Calu3 (cell line): ENCODE measurements around the gene PLEKHG4B. TPM values are rescaled to one million over a fixed set of nuclear protein-coding genes. Genes with fewer than 3 reads are reported as not detected.
"Not testable (repeated sequence)": the region's sequence is repeated elsewhere in the genome, so short reads cannot be mapped to it uniquely, and the experiment has no call there.

Experiments
- Bru-seq: library from RNA; stranded (reverse); fragments of 400-500 nt; gene quantifications from one replicate; lab custom pipeline; 2021; lab: Mats Ljungman, UMichigan
- BruChase-seq, 2 experiments: library from RNA; stranded (reverse); fragments of 400-500 nt; gene quantifications; one replicate each; lab custom pipeline; 2021; lab: Mats Ljungman, UMichigan
- BruUV-seq: library from RNA; stranded (reverse); fragments of 400-500 nt; replicated peaks from 2 replicates; lab custom pipeline; 2021; lab: Mats Ljungman, UMichigan
- CTCF ChIA-PET: fragments of 300-600 bp; sonication (Branson Sonifier 250); formaldehyde crosslinking; loops from one replicate; lab custom pipeline; 2022; ENCODE audit warnings: antibody characterized with exemption; lab: Charles Lee
- DNase-seq: peaks from one replicate; pipeline ENCODE4 v3.0.0; 2022
- H3K27ac Mint-ChIP-seq: one replicate; pipeline ENCODE4 v1.8.0; 2022; ENCODE audit warnings: mixed read lengths; ENCODE audit not compliant: unreplicated experiment
- H3K27me3 Mint-ChIP-seq: one replicate; pipeline ENCODE4 v1.8.0; 2022; ENCODE audit warnings: mixed read lengths; ENCODE audit not compliant: unreplicated experiment
- H3K36me3 Mint-ChIP-seq: one replicate; pipeline ENCODE4 v1.8.0; 2022; ENCODE audit warnings: mild to moderate bottlenecking, moderate library complexity, mixed read lengths; ENCODE audit not compliant: insufficient read depth, unreplicated experiment
- H3K4me1 Mint-ChIP-seq: one replicate; pipeline ENCODE4 v1.8.0; 2022; ENCODE audit warnings: mild to moderate bottlenecking, low read depth, mixed read lengths; ENCODE audit not compliant: unreplicated experiment
- H3K4me3 Mint-ChIP-seq: one replicate; pipeline ENCODE4 v1.8.0; 2022; ENCODE audit warnings: mild to moderate bottlenecking, low read depth, moderate library complexity, mixed read lengths; ENCODE audit not compliant: unreplicated experiment
- H3K9me3 Mint-ChIP-seq: one replicate; pipeline ENCODE4 v1.8.0; 2022; ENCODE audit warnings: low read depth, mixed read lengths; ENCODE audit not compliant: unreplicated experiment
- intact Hi-C: fragments of 100-400 bp; cut with micrococcal nuclease; formaldehyde crosslinking; loops from one replicate; pipeline ENCODE4 v1.10.0; 2022; ENCODE audit not compliant: unreplicated experiment
- long read RNA-seq: library from polyadenylated mRNA; stranded (forward); transcript quantifications from one replicate; pipeline ENCODE4 v2.0.0, GENCODE V29; 2022
- total RNA-seq: library from RNA; stranded (reverse); gene quantifications from 2 replicates; pipeline ENCODE4 v1.2.3, GENCODE V29; 2022
- TF ChIP-seq, protein P1 (sequence below): fragments of 200-600 bp; IDR thresholded peaks from one replicate; pipeline ENCODE4 v1.8.0; 2022; ENCODE audit warnings: antibody characterized with exemption; ENCODE audit not compliant: unreplicated experiment

The PLEKHG4B gene, protein sequence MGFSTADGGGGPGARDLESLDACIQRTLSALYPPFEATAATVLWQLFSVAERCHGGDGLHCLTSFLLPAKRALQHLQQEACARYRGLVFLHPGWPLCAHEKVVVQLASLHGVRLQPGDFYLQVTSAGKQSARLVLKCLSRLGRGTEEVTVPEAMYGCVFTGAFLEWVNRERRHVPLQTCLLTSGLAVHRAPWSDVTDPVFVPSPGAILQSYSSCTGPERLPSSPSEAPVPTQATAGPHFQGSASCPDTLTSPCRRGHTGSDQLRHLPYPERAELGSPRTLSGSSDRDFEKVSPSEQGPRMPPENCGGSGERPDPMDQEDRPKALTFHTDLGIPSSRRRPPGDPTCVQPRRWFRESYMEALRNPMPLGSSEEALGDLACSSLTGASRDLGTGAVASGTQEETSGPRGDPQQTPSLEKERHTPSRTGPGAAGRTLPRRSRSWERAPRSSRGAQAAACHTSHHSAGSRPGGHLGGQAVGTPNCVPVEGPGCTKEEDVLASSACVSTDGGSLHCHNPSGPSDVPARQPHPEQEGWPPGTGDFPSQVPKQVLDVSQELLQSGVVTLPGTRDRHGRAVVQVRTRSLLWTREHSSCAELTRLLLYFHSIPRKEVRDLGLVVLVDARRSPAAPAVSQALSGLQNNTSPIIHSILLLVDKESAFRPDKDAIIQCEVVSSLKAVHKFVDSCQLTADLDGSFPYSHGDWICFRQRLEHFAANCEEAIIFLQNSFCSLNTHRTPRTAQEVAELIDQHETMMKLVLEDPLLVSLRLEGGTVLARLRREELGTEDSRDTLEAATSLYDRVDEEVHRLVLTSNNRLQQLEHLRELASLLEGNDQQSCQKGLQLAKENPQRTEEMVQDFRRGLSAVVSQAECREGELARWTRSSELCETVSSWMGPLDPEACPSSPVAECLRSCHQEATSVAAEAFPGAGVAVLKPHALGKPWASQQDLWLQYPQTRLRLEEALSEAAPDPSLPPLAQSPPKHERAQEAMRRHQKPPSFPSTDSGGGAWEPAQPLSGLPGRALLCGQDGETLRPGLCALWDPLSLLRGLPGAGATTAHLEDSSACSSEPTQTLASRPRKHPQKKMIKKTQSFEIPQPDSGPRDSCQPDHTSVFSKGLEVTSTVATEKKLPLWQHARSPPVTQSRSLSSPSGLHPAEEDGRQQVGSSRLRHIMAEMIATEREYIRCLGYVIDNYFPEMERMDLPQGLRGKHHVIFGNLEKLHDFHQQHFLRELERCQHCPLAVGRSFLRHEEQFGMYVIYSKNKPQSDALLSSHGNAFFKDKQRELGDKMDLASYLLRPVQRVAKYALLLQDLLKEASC (N-terminal part only)
- total RNA-seq (1.5 and 1.7 TPM in 2 replicates), Bru-seq, nascent RNA (percentile 33 among the genes with signal in this experiment), BruChase-seq, experiment 1, labeled RNA remaining after a 6-hour chase (percentile 30 among the genes with signal in this experiment), BruChase-seq, experiment 2, labeled RNA remaining after a 2-hour chase (percentile 30 among the genes with signal in this experiment)
- long read RNA-seq, partial matches to known transcripts = 1 of 1 reads
- long read RNA-seq, other reads (novel, unspliced or antisense) = 0 of 1 reads

DNA sequence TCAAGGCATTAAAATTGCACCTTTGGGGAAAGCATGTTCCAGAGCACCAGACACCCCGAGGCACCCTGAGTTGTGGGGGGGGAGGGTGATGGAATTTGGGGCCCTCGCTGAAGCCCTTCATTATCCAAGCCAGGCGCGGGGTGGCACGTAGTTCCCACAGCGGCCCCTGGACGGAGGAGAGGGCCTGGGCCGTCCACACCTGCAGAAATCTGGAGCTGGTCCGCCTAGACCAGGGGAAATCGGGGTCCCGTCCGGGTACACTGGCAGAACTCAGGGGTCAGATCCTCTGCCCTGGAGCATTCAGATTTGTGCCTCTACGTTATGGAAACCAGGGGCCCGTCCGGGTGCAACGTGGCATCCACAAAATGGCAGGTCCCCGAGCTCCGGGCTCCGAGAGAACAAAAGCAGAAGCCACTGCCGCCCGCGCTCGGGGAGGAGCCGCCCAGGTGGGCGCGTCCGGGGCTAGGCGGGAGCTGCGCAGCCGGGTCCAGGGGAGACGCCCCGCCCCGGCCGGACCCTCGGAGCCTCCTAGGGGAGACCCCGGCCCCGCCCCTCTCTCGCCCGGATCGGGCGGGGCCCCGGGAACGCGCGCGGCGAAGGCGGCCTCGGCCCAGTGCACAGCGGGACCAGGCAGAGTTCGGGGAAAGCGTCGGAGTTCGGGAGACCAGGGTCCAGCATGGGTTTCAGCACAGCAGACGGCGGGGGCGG, at the start of gene PLEKHG4B:
Gene PLEKHG4B (plus strand): TSS at position 613 of the 708 bp plus-strand sequence. CDS start 64 bp downstream, at position 677.
- Mint-ChIP-seq H3K9me3 (no peaks in the 10 kb centered on the region), H3K4me3 (peak within 1 kb of the TSS; percentile 54), H3K36me3 (peaks cover 5% of the 10 kb centered on the region), H3K27ac (no peak within 1 kb of the TSS), H3K4me1 (peaks cover 25% of the 10 kb centered on the region), H3K27me3 (peaks cover 83% of the 10 kb centered on the region)
- DNase-seq = no peak
- CTCF ChIA-PET = interaction anchor here (0.5 kb wide), 1 partner anchor 17 kb away, joined by 9 read pairs; no protein-coding TSS in a partner anchor
- TF ChIP-seq, protein P1, sequence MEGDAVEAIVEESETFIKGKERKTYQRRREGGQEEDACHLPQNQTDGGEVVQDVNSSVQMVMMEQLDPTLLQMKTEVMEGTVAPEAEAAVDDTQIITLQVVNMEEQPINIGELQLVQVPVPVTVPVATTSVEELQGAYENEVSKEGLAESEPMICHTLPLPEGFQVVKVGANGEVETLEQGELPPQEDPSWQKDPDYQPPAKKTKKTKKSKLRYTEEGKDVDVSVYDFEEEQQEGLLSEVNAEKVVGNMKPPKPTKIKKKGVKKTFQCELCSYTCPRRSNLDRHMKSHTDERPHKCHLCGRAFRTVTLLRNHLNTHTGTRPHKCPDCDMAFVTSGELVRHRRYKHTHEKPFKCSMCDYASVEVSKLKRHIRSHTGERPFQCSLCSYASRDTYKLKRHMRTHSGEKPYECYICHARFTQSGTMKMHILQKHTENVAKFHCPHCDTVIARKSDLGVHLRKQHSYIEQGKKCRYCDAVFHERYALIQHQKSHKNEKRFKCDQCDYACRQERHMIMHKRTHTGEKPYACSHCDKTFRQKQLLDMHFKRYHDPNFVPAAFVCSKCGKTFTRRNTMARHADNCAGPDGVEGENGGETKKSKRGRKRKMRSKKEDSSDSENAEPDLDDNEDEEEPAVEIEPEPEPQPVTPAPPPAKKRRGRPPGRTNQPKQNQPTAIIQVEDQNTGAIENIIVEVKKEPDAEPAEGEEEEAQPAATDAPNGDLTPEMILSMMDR = no peak
- intact Hi-C loops = no loop called here
- no TSS peak for BruUV-seq

DNA sequence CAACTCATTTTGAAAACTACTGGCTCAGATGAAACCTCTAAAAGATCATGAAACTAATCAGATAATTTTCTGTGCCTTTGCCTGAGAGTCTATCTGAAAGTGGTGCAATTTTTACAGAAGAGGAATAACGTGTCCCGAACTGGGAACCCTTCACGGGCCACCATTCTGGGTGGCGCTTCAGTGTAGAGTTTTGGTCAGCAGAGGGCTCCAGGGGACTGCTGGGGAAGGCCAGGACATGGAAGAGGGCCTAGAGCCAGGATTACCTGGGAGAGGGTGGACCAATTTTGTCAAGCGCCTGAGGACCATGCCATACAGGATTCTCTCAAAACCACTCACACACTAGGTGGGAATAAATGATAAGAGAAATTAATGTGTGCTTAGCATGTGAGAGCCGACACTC, 49.7 kb upstream of the PLEKHG4B start:
- no peak overlapping the region for H3K4me3 Mint-ChIP-seq
- intact Hi-C loops = no loop called here

DNA sequence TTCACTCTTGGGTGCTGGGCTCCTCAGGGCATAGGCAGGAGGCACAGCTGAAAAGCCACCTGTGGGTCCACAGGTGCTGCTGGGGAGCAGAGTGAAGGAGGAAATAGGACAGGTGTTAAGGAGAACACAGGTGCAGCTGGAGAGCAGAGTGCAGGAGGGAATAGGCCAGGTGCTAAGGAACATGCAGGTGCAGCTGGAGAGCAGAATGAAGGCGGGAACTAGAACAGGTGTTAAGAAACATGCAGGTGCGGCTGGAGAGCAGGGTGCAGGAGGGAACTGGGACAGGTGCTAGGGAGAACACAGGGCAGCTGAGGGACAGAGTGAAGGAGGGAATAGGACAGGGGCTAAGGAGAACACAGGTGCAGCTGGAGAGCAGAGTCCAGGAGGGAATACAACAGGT, 43.8 kb upstream of the PLEKHG4B start:
- no TSS peak for BruUV-seq
- intact Hi-C loops = no loop called here
- no peak for DNase-seq
- peaks cover 13% of the 10 kb centered on the region for H3K27me3 Mint-ChIP-seq
- H3K27ac Mint-ChIP-seq = no peak overlapping the region
- TF ChIP-seq, protein P1 = no peak
- peaks cover 5% of the 10 kb centered on the region for H3K9me3 Mint-ChIP-seq
- CTCF ChIA-PET = interaction anchor here (0.5 kb wide), 1 partner anchor 146 kb away, joined by 4 read pairs; no protein-coding TSS in a partner anchor
- H3K4me1 Mint-ChIP-seq = peaks cover 16% of the 10 kb centered on the region
- H3K4me3 Mint-ChIP-seq = no peak overlapping the region
- H3K36me3 Mint-ChIP-seq = no peaks in the 10 kb centered on the region

More for the DNA sequence above, 49.7 kb upstream of the PLEKHG4B start:
- CTCF ChIA-PET = no interaction called here
- Mint-ChIP-seq H3K36me3 (no peaks in the 10 kb centered on the region), H3K27ac (no peak overlapping the region), H3K27me3 (peaks cover 53% of the 10 kb centered on the region), H3K9me3 (no peaks in the 10 kb centered on the region), H3K4me1 (peaks cover under 1% of the 10 kb centered on the region)
- BruUV-seq = no TSS peak
- peak; percentile 60 for DNase-seq
- TF ChIP-seq, protein P1 = peak; percentile 37

DNA sequence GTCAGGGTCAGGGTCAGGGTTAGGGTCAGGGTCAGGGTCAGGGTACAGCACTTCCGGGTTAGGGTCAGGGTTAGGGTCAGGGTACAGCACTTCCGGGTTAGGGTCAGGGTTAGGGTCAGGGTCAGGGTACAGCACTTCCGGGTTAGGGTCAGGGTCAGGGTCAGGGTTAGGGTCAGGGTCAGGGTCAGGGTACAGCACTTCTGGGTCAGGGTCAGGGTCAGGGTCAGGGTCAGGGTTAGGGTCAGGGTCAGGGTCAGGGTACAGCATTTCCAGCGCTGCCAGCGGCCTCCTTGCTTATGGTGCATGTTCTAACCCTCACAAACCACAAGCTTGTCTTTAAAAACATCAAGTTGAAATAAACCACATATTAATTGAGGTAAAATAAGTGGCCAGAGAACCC, 42.4 kb upstream of the PLEKHG4B start:
- H3K9me3 Mint-ChIP-seq, CTCF ChIA-PET, H3K4me3 Mint-ChIP-seq: not testable (repeated sequence)

More for the DNA sequence above, 42.4 kb upstream of the PLEKHG4B start:
- H3K27ac Mint-ChIP-seq, H3K36me3 Mint-ChIP-seq, BruUV-seq, DNase-seq, intact Hi-C loops: not testable (repeated sequence)
- H3K4me1 Mint-ChIP-seq = peaks cover 16% of the 10 kb centered on the region
- peaks cover 16% of the 10 kb centered on the region for H3K27me3 Mint-ChIP-seq
